CD4-positive, CD25-positive, alpha-beta regulatory T cell (primary cell): ENCODE data around the gene TBC1D7. TPM values are rescaled to one million over a fixed set of nuclear protein-coding genes. Genes with fewer than 3 reads are reported as not detected.

Experiments used
- ATAC-seq, 2 donors: fragments of 150-1000 bp; cut with Tn5 transposase; one replicate each; pipeline ENCODE4 v1.10.0; 2021; ENCODE audit warnings: low read depth in 2 of 2, moderate number of reproducible peaks in 2 of 2, moderate library complexity in 1 of 2
- DNase-seq, 3 donors: peaks; one replicate each; pipeline versions ENCODE4 v3.0.0 to v3.0.0-alpha.2; 2012 to 2022; ENCODE audit warnings: mixed read lengths in 1 of 3
- H3K27ac ChIP-seq: one replicate; pipeline ENCODE4 v1.7.0; 2013; ENCODE audit warnings: mild to moderate bottlenecking, low read length; ENCODE audit not compliant: insufficient read depth, poor library complexity, severe bottlenecking
- H3K27me3 ChIP-seq: one replicate; pipeline ENCODE4 v1.7.0; 2013; ENCODE audit warnings: low read length; ENCODE audit not compliant: control insufficient read depth, insufficient read depth
- H3K36me3 ChIP-seq: one replicate; pipeline ENCODE4 v1.7.0; 2013; ENCODE audit warnings: mild to moderate bottlenecking, low read length, moderate library complexity; ENCODE audit not compliant: control insufficient read depth, insufficient read depth
- H3K4me1 ChIP-seq: 2 replicates; pipeline ENCODE4 v1.7.0; 2013; ENCODE audit warnings: mild to moderate bottlenecking, low read length; ENCODE audit not compliant: insufficient read depth, control insufficient read depth, poor library complexity, severe bottlenecking
- H3K4me3 ChIP-seq: one replicate; pipeline ENCODE4 v1.7.0; 2013; ENCODE audit warnings: low read depth, mild to moderate bottlenecking, low read length, moderate library complexity
- H3K9me3 ChIP-seq, 2 experiments: 1 replicate in 1 of 2; 2 replicates in 1 of 2; pipeline ENCODE4 v1.7.0; 2013; ENCODE audit warnings: low read length in 2 of 2, mild to moderate bottlenecking in 1 of 2, moderate library complexity in 1 of 2; ENCODE audit not compliant: control insufficient read depth in 2 of 2
- H3K27ac Mint-ChIP-seq, 3 donors: one replicate each; pipeline ENCODE4 v1.8.0; 2020 to 2022; ENCODE audit warnings: mild to moderate bottlenecking in 3 of 3, mixed read lengths in 3 of 3, moderate library complexity in 2 of 3
- H3K27me3 Mint-ChIP-seq: one replicate; pipeline ENCODE4 v1.8.0; 2022; ENCODE audit warnings: mild to moderate bottlenecking, mixed read lengths
- H3K36me3 Mint-ChIP-seq: one replicate; pipeline ENCODE4 v1.8.0; 2020; ENCODE audit warnings: mixed read lengths
- H3K4me1 Mint-ChIP-seq, 4 donors: one replicate each; pipeline ENCODE4 v1.8.0; 2020 to 2022; ENCODE audit warnings: mixed read lengths in 4 of 4, mild to moderate bottlenecking in 1 of 4
- H3K4me3 Mint-ChIP-seq, 4 donors: one replicate each; pipeline ENCODE4 v1.8.0; 2020 to 2022; ENCODE audit warnings: mild to moderate bottlenecking in 4 of 4, mixed read lengths in 4 of 4, moderate library complexity in 3 of 4
- H3K9me3 Mint-ChIP-seq, 7 donors: one replicate each; pipeline ENCODE4 v1.8.0; 2020 to 2022; ENCODE audit warnings: mixed read lengths in 7 of 7, mild to moderate bottlenecking in 3 of 7, moderate library complexity in 2 of 7
- polyA plus RNA-seq, 4 donors: library from polyadenylated mRNA; unstranded; fragments of 300-500 nt; fragmentation: Illumina TruSeq; gene quantifications; one replicate each; pipeline ENCODE4 v1.2.3, GENCODE V29; 2021
- total RNA-seq: library from RNA; stranded (reverse); gene quantifications from one replicate; pipeline ENCODE4 v1.2.3, GENCODE V29; 2022

Gene TBC1D7
- total and polyA plus RNA-seq, 5 donors from 2014 or later, result 16.2 to 31.3 (median 20.7) TPM

- peaks cover 51% of the 10 kb centered on the region for H3K36me3 Mint-ChIP-seq
- peaks cover 35% of the 10 kb centered on the region for H3K36me3 ChIP-seq
These were observed 26.0 kb downstream of the TBC1D7 start for GRCh38 chr6:13302291-13302690.

GRCh38 chr6:13300643-13301590 is 27.4 kb downstream of the TBC1D7 start:
- no peak overlapping the region for H3K27ac ChIP-seq
- H3K9me3 Mint-ChIP-seq, result no peaks in the 10 kb centered on the region
- H3K4me3 Mint-ChIP-seq, result no peak overlapping the region
- H3K27me3 Mint-ChIP-seq, result no peaks in the 10 kb centered on the region
- H3K4me1 Mint-ChIP-seq, result peaks cover 9 to 24% (median 19%) of the 10 kb centered on the region in 4 donors
- no peak overlapping the region for H3K4me3 ChIP-seq
- H3K27ac Mint-ChIP-seq, result peak overlapping the region in 2 of 3 donors; percentile 22 to 33
- peaks cover 56% of the 10 kb centered on the region for H3K36me3 Mint-ChIP-seq
- DNase-seq (no peak), ATAC-seq (no peak)
- H3K36me3 ChIP-seq, result peaks cover 33% of the 10 kb centered on the region
- H3K4me1 ChIP-seq, result peaks cover 8% of the 10 kb centered on the region
- no peaks in the 10 kb centered on the region for H3K9me3 ChIP-seq
- H3K27me3 ChIP-seq, result no peaks in the 10 kb centered on the region

More at GRCh38 chr6:13302291-13302690, 26.0 kb downstream of the TBC1D7 start:
- H3K4me3 ChIP-seq, result no peak overlapping the region
- H3K27me3 ChIP-seq, result no peaks in the 10 kb centered on the region
- H3K27ac ChIP-seq, result no peak overlapping the region
- DNase-seq (no peak), ATAC-seq (no peak)
- Mint-ChIP-seq H3K9me3 (no peaks in the 10 kb centered on the region), H3K4me1 (peaks cover 9 to 24% (median 19%) of the 10 kb centered on the region in 4 donors), H3K27ac (peak overlapping the region; percentile 2 to 67 (median 23)), H3K27me3 (no peaks in the 10 kb centered on the region), H3K4me3 (no peak overlapping the region)
- no peaks in the 10 kb centered on the region for H3K9me3 ChIP-seq
- H3K4me1 ChIP-seq, result peaks cover 8% of the 10 kb centered on the region

- no peaks in the 10 kb centered on the region for H3K27me3 ChIP-seq
- H3K9me3 Mint-ChIP-seq, result no peaks in the 10 kb centered on the region
- peaks cover 61% of the 10 kb centered on the region for H3K36me3 Mint-ChIP-seq
These were observed 28.4 kb downstream of the TBC1D7 start for GRCh38 chr6:13299918-13300317.

GRCh38 chr6:13299403-13299821 is 28.9 kb downstream of the TBC1D7 start:
- H3K9me3 ChIP-seq, result no peaks in the 10 kb centered on the region
- ATAC-seq, result no peak
- peaks cover 32% of the 10 kb centered on the region for H3K36me3 ChIP-seq
- peaks cover 8% of the 10 kb centered on the region for H3K4me1 ChIP-seq
- no peak for DNase-seq
- no peak overlapping the region for H3K27ac ChIP-seq
- no peak overlapping the region for H3K4me3 ChIP-seq
- peaks cover 9 to 21% (median 15%) of the 10 kb centered on the region in 4 donors for H3K4me1 Mint-ChIP-seq
- no peaks in the 10 kb centered on the region for H3K9me3 Mint-ChIP-seq
- peak overlapping the region in 1 of 3 donors; percentile 65 for H3K27ac Mint-ChIP-seq
- no peak overlapping the region for H3K4me3 Mint-ChIP-seq
- H3K36me3 Mint-ChIP-seq, result peaks cover 64% of the 10 kb centered on the region
- no peaks in the 10 kb centered on the region for H3K27me3 Mint-ChIP-seq
- no peaks in the 10 kb centered on the region for H3K27me3 ChIP-seq

More at GRCh38 chr6:13299918-13300317, 28.4 kb downstream of the TBC1D7 start:
- ATAC-seq (no peak), DNase-seq (no peak)
- H3K4me1 Mint-ChIP-seq, result peaks cover 9 to 24% (median 19%) of the 10 kb centered on the region in 4 donors
- Histone ChIP-seq H3K4me3 (no peak overlapping the region), H3K9me3 (no peaks in the 10 kb centered on the region), H3K36me3 (peaks cover 33% of the 10 kb centered on the region), H3K27ac (no peak overlapping the region), H3K4me1 (peaks cover 8% of the 10 kb centered on the region)
- H3K27ac Mint-ChIP-seq, result no peak overlapping the region
- H3K27me3 Mint-ChIP-seq, result no peaks in the 10 kb centered on the region
- H3K4me3 Mint-ChIP-seq, result no peak overlapping the region

- DNase-seq (no peak), ATAC-seq (no peak)
- Mint-ChIP-seq H3K4me3 (no peak overlapping the region), H3K27me3 (no peaks in the 10 kb centered on the region), H3K36me3 (peaks cover 69% of the 10 kb centered on the region), H3K27ac (no peak overlapping the region), H3K9me3 (no peaks in the 10 kb centered on the region), H3K4me1 (peaks cover 9 to 11% (median 10%) of the 10 kb centered on the region in 4 donors)
- Histone ChIP-seq H3K9me3 (no peaks in the 10 kb centered on the region), H3K36me3 (peaks cover 34% of the 10 kb centered on the region), H3K4me1 (peaks cover 3% of the 10 kb centered on the region), H3K27me3 (no peaks in the 10 kb centered on the region), H3K4me3 (no peak overlapping the region), H3K27ac (no peak overlapping the region)
These were observed 29.9 kb downstream of the TBC1D7 start for GRCh38 chr6:13298446-13298845.

- Mint-ChIP-seq H3K27me3 (no peaks in the 10 kb centered on the region), H3K36me3 (peaks cover 67% of the 10 kb centered on the region), H3K4me1 (peaks cover 0 to under 1% (median 0%) of the 10 kb centered on the region in 4 donors), H3K9me3 (no peaks in the 10 kb centered on the region), H3K4me3 (no peak overlapping the region), H3K27ac (no peak overlapping the region)
- DNase-seq (no peak), ATAC-seq (no peak)
- Histone ChIP-seq H3K4me1 (no peaks in the 10 kb centered on the region), H3K27me3 (no peaks in the 10 kb centered on the region), H3K9me3 (no peaks in the 10 kb centered on the region), H3K4me3 (no peak overlapping the region), H3K36me3 (peaks cover 40% of the 10 kb centered on the region), H3K27ac (no peak overlapping the region)
These were observed 30.9 kb downstream of the TBC1D7 start for GRCh38 chr6:13297391-13297790.

GRCh38 chr6:13296536-13296997 is 31.8 kb downstream of the TBC1D7 start:
- Histone ChIP-seq H3K4me1 (no peaks in the 10 kb centered on the region), H3K27me3 (no peaks in the 10 kb centered on the region), H3K9me3 (no peaks in the 10 kb centered on the region), H3K27ac (no peak overlapping the region), H3K4me3 (no peak overlapping the region), H3K36me3 (peaks cover 34% of the 10 kb centered on the region)
- H3K27me3 Mint-ChIP-seq, result no peaks in the 10 kb centered on the region
- H3K4me3 Mint-ChIP-seq, result no peak overlapping the region
- peaks cover 71% of the 10 kb centered on the region for H3K36me3 Mint-ChIP-seq
- H3K4me1 Mint-ChIP-seq, result no peaks in the 10 kb centered on the region
- no peak overlapping the region for H3K27ac Mint-ChIP-seq
- H3K9me3 Mint-ChIP-seq, result no peaks in the 10 kb centered on the region
- DNase-seq (no peak), ATAC-seq (no peak)
